ENCODE measurements around the gene USH1C.
A peak's percentile ranks its signal among the peaks of the same experiment; 100 is the strongest.

Gene USH1C

DNA sequence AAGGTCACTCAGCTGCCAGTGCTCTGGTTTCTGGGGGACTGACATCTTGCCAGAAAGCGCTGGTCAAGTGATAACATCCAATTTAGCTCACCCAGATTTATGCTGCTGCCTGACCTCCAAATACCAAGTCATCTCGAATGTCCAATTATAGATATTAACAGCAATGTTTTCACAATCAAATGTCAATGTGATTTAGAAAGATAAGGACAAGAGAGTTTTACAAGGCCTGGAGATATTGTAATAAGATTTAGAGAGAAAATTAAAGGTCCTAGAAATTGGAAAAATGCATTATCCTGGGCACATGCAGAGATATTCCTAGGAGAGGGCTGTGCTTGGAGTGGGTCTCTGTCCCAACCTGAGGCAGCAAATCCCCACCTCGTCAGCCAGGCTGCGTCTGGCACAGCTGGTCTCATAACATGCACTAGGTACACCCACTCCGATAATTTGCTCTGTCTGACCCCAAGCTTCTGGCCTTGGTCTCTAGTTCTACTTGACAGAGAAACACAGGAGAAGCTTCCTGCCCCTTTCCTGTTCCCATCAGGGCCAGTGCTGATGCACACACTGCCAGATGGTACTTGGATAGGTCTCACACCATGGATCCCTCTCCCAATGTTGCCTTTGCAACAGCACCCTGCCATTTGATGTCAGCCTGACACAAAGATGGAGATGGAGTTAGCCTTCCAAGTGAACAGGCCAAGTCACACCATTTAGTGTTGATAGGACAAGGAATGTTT is 28.6 kb downstream of the USH1C start:
- peak; percentile 51; the same call in 2 of the 3 replicates for ATAC-seq
- TF ChIP-seq ZNF70 (CRISPR knock-in tag; IDR thresholded peaks at IDR 0.05) (no peak), ZFP30 (CRISPR knock-in tag; IDR thresholded peaks at IDR 0.05) (no peak), RARB (CRISPR knock-in tag; IDR thresholded peaks at IDR 0.05) (no peak), CSDC2 (CRISPR knock-in tag; IDR thresholded peaks at IDR 0.05) (no peak), ZNF8 (CRISPR knock-in tag; IDR thresholded peaks at IDR 0.05) (0 out of 2 replicates have a peak, but pooled peaks have one; percentile 12), ISL1 (CRISPR knock-in tag; IDR thresholded peaks at IDR 0.05) (peak; percentile 96), ESRRG (CRISPR knock-in tag; IDR thresholded peaks at IDR 0.05) (peak; percentile 78; the same call in 1 of the 2 replicates), PPARA (CRISPR knock-in tag; IDR thresholded peaks at IDR 0.05; ENCODE audit: borderline replicate concordance) (peak; percentile 53; the same call in 1 of the 2 replicates), OSR1 (CRISPR knock-in tag; IDR thresholded peaks at IDR 0.05) (no peak), GLIS3 (CRISPR knock-in tag; IDR thresholded peaks at IDR 0.05) (no peak), ARNTL (CRISPR knock-in tag; IDR thresholded peaks at IDR 0.05; ENCODE audit: borderline replicate concordance, low read depth) (no peak), ZNF565 (CRISPR knock-in tag; conservative IDR thresholded peaks at IDR 0.05; ENCODE audit: low read depth) (no peak), SNAI2 (CRISPR knock-in tag; IDR thresholded peaks at IDR 0.05) (0 out of 2 replicates have a peak, but pooled peaks have one; percentile 62), TCF4 (CRISPR knock-in tag; IDR thresholded peaks at IDR 0.05; ENCODE audit: borderline replicate concordance) (peak; percentile 99), BACH2 (CRISPR knock-in tag; IDR thresholded peaks at IDR 0.05; ENCODE audit: borderline replicate concordance) (peak; percentile 47; the same call in 1 of the 2 replicates), ZC3H10 (CRISPR knock-in tag; IDR thresholded peaks at IDR 0.05) (no peak), ZFP3 (CRISPR knock-in tag; IDR thresholded peaks at IDR 0.05) (no peak; the same call in 1 of the 2 replicates), TOX (CRISPR knock-in tag; IDR thresholded peaks at IDR 0.05; ENCODE audit: borderline replicate concordance) (no peak)
- TF ChIP-seq, protein P1, sequence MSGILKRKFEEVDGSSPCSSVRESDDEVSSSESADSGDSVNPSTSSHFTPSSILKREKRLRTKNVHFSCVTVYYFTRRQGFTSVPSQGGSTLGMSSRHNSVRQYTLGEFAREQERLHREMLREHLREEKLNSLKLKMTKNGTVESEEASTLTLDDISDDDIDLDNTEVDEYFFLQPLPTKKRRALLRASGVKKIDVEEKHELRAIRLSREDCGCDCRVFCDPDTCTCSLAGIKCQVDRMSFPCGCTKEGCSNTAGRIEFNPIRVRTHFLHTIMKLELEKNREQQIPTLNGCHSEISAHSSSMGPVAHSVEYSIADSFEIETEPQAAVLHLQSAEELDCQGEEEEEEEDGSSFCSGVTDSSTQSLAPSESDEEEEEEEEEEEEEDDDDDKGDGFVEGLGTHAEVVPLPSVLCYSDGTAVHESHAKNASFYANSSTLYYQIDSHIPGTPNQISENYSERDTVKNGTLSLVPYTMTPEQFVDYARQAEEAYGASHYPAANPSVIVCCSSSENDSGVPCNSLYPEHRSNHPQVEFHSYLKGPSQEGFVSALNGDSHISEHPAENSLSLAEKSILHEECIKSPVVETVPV (CRISPR knock-in tag; IDR thresholded peaks at IDR 0.05): peak; percentile 74; the same call in 1 of the 2 replicates
- TF ChIP-seq, protein P2, sequence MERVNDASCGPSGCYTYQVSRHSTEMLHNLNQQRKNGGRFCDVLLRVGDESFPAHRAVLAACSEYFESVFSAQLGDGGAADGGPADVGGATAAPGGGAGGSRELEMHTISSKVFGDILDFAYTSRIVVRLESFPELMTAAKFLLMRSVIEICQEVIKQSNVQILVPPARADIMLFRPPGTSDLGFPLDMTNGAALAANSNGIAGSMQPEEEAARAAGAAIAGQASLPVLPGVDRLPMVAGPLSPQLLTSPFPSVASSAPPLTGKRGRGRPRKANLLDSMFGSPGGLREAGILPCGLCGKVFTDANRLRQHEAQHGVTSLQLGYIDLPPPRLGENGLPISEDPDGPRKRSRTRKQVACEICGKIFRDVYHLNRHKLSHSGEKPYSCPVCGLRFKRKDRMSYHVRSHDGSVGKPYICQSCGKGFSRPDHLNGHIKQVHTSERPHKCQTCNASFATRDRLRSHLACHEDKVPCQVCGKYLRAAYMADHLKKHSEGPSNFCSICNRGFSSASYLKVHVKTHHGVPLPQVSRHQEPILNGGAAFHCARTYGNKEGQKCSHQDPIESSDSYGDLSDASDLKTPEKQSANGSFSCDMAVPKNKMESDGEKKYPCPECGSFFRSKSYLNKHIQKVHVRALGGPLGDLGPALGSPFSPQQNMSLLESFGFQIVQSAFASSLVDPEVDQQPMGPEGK (CRISPR knock-in tag; IDR thresholded peaks at IDR 0.05; ENCODE audit: borderline replicate concordance): 0 out of 2 replicates have a peak, but pooled peaks have one; percentile 65
- TF ChIP-seq, protein P3, sequence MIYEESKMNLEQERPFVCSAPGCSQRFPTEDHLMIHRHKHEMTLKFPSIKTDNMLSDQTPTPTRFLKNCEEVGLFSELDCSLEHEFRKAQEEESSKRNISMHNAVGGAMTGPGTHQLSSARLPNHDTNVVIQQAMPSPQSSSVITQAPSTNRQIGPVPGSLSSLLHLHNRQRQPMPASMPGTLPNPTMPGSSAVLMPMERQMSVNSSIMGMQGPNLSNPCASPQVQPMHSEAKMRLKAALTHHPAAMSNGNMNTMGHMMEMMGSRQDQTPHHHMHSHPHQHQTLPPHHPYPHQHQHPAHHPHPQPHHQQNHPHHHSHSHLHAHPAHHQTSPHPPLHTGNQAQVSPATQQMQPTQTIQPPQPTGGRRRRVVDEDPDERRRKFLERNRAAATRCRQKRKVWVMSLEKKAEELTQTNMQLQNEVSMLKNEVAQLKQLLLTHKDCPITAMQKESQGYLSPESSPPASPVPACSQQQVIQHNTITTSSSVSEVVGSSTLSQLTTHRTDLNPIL (CRISPR knock-in tag; IDR thresholded peaks at IDR 0.05; ENCODE audit: low read depth): peak; percentile 77; the same call in 1 of the 2 replicates
- TF ChIP-seq, protein P4, sequence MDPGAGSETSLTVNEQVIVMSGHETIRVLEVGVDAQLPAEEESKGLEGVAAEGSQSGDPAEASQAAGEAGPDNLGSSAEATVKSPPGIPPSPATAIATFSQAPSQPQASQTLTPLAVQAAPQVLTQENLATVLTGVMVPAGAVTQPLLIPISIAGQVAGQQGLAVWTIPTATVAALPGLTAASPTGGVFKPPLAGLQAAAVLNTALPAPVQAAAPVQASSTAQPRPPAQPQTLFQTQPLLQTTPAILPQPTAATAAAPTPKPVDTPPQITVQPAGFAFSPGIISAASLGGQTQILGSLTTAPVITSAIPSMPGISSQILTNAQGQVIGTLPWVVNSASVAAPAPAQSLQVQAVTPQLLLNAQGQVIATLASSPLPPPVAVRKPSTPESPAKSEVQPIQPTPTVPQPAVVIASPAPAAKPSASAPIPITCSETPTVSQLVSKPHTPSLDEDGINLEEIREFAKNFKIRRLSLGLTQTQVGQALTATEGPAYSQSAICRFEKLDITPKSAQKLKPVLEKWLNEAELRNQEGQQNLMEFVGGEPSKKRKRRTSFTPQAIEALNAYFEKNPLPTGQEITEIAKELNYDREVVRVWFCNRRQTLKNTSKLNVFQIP (CRISPR knock-in tag; IDR thresholded peaks at IDR 0.05; ENCODE audit: borderline replicate concordance, low read depth): no peak
- TF ChIP-seq, protein P5, sequence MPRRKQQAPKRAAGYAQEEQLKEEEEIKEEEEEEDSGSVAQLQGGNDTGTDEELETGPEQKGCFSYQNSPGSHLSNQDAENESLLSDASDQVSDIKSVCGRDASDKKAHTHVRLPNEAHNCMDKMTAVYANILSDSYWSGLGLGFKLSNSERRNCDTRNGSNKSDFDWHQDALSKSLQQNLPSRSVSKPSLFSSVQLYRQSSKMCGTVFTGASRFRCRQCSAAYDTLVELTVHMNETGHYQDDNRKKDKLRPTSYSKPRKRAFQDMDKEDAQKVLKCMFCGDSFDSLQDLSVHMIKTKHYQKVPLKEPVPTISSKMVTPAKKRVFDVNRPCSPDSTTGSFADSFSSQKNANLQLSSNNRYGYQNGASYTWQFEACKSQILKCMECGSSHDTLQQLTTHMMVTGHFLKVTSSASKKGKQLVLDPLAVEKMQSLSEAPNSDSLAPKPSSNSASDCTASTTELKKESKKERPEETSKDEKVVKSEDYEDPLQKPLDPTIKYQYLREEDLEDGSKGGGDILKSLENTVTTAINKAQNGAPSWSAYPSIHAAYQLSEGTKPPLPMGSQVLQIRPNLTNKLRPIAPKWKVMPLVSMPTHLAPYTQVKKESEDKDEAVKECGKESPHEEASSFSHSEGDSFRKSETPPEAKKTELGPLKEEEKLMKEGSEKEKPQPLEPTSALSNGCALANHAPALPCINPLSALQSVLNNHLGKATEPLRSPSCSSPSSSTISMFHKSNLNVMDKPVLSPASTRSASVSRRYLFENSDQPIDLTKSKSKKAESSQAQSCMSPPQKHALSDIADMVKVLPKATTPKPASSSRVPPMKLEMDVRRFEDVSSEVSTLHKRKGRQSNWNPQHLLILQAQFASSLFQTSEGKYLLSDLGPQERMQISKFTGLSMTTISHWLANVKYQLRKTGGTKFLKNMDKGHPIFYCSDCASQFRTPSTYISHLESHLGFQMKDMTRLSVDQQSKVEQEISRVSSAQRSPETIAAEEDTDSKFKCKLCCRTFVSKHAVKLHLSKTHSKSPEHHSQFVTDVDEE (CRISPR knock-in tag; IDR thresholded peaks at IDR 0.05): peak; percentile 100

DNA sequence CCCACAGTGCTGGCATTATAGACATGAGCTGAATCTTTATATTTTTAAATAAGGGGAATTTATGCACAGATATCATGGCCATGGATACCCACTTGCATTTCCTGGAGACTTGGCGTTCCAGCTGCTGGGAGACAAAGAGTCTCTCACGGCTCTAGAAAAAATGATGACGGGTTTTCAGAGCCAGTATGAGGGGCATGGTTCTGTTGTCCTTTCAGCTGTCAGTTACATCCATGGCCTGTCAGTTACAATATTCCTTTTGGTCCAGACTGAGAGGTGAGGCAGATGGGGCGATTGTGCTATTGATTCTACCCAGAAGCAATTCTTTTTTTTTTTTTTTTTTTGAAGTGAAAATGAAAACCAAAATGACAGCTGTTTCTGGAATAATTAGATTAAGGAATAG is 29.7 kb downstream of the USH1C start:
- no peak for ATAC-seq
- no peak for TF ChIP-seq ZFP30 (CRISPR knock-in tag; IDR thresholded peaks at IDR 0.05)
- TF ChIP-seq ZNF8 (CRISPR knock-in tag; IDR thresholded peaks at IDR 0.05): no peak
- TF ChIP-seq, protein P1 (CRISPR knock-in tag; IDR thresholded peaks at IDR 0.05): no peak
- no peak for TF ChIP-seq RARB (CRISPR knock-in tag; IDR thresholded peaks at IDR 0.05)
- TF ChIP-seq TOX (CRISPR knock-in tag; IDR thresholded peaks at IDR 0.05; ENCODE audit: borderline replicate concordance): no peak
- TF ChIP-seq ESRRG (CRISPR knock-in tag; IDR thresholded peaks at IDR 0.05): no peak
- TF ChIP-seq SNAI2 (CRISPR knock-in tag; IDR thresholded peaks at IDR 0.05): no peak
- TF ChIP-seq, protein P2 (CRISPR knock-in tag; IDR thresholded peaks at IDR 0.05; ENCODE audit: borderline replicate concordance): no peak
- TF ChIP-seq GLIS3 (CRISPR knock-in tag; IDR thresholded peaks at IDR 0.05): no peak
- no peak for TF ChIP-seq CSDC2 (CRISPR knock-in tag; IDR thresholded peaks at IDR 0.05)
- TF ChIP-seq, protein P3 (CRISPR knock-in tag; IDR thresholded peaks at IDR 0.05; ENCODE audit: low read depth): no peak

All from SK-N-SH treated with all-trans-retinoic acid at 6 μM for 48 hours (cell line).